NCI-H2081 treated with DMSO at 0.1 percent for 48 hours (cell line): ENCODE results near the gene NATD1.
"Not testable (repeated sequence)": the region's sequence is repeated elsewhere in the genome, so short reads cannot be mapped to it uniquely, and the experiment has no call there.

ENCODE experiments used
- DNase-seq: peaks from one replicate; lab custom pipeline; 2025; lab: John Stamatoyannopoulos, UW

Gene NATD1

GRCh38 chr17:21193031-21193430, 60.2 kb downstream of the NATD1 start:
- peak; percentile 3 for DNase-seq

- not testable (repeated sequence) for DNase-seq
Measured at GRCh38 chr17:21192414-21192813, 60.8 kb downstream of the NATD1 start.

- no peak for DNase-seq
Measured at GRCh38 chr17:21191698-21192097, 61.5 kb downstream of the NATD1 start.

GRCh38 chr17:21190078-21190477, 63.1 kb downstream of the NATD1 start:
- no peak for DNase-seq

- no peak for DNase-seq
Measured at GRCh38 chr17:21189361-21189760, 63.8 kb downstream of the NATD1 start.
